B cell (primary cell): ENCODE measurements around the gene NANOGP8. TPM values are rescaled to one million over a fixed set of nuclear protein-coding genes. Genes with fewer than 3 reads are reported as not detected.

Source experiments
- ATAC-seq: fragments of 200-7000 bp; cut with Tn5 transposase; one replicate; pipeline ENCODE4 v1.10.0; 2021; ENCODE audit warnings: low read depth, mild to moderate bottlenecking, moderate number of reproducible peaks, moderate library complexity
- CTCF ChIA-PET: fragments of 350-600 bp; sonication (Branson Sonifier 250); formaldehyde crosslinking; loops from one replicate; lab custom pipeline; 2021; ENCODE audit warnings: antibody characterized with exemption, inconsistent platforms; lab: Charles Lee
- POLR2A ChIA-PET: fragments of 350-600 bp; sonication (Branson Sonifier 250); formaldehyde crosslinking; loops from one replicate; lab custom pipeline; 2021; ENCODE audit warnings: antibody characterized with exemption; lab: Charles Lee
- DNase-seq: peaks from one replicate; pipeline ENCODE4 v3.0.0; 2013
- H2AFZ ChIP-seq: 2 replicates; pipeline ENCODE4 v1.6.1; 2012; ENCODE audit warnings: mild to moderate bottlenecking, low read depth, low read length; ENCODE audit not compliant: insufficient read depth, poor library complexity, severe bottlenecking
- H3K27ac ChIP-seq, 2 donors: 1 replicate in 1 of 2; 2 replicates in 1 of 2; pipeline ENCODE4 v1.5.1; 2012 to 2013; ENCODE audit warnings: low read length in 2 of 2, mild to moderate bottlenecking in 2 of 2, moderate library complexity in 1 of 2
- H3K27me3 ChIP-seq, 4 experiments: fragments of 200-600 bp in 1 of 4; sonication (generic) in 1 of 4; replicated peaks in 1 of 4; 1 replicate in 2 of 4; 2 replicates in 2 of 4; pipeline versions ENCODE4 v1.6.1 to v1.7.0; 2013 to 2016; ENCODE audit warnings: low read length in 3 of 4, mild to moderate bottlenecking in 2 of 4, mixed read lengths in 1 of 4, moderate library complexity in 1 of 4; ENCODE audit not compliant: insufficient read depth in 4 of 4, control insufficient read depth in 3 of 4; ENCODE audit errors: control extremely low read depth in 1 of 4
- H3K36me3 ChIP-seq, 2 experiments: replicated peaks in 1 of 2; 1 replicate in 1 of 2; 2 replicates in 1 of 2; pipeline versions ENCODE4 v1.6.1 to v1.7.1; 2013; ENCODE audit warnings: low read length in 1 of 2; ENCODE audit not compliant: insufficient read depth in 2 of 2, control insufficient read depth in 1 of 2; ENCODE audit errors: control extremely low read depth in 1 of 2, extremely low read depth in 1 of 2
- H3K4me1 ChIP-seq, 2 donors: fragments of 200-600 bp in 1 of 2; sonication (generic) in 1 of 2; 1 replicate in 1 of 2; 2 replicates in 1 of 2; pipeline versions ENCODE4 v1.5.1 to v1.6.1; 2013 to 2017; ENCODE audit warnings: low read length in 2 of 2; ENCODE audit not compliant: control insufficient read depth in 2 of 2, insufficient read depth in 2 of 2
- H3K4me2 ChIP-seq: replicated peaks from 2 replicates; pipeline ENCODE3; 2012; ENCODE audit warnings: mild to moderate bottlenecking, low read depth, low read length; ENCODE audit not compliant: poor library complexity, severe bottlenecking
- H3K4me3 ChIP-seq, 5 experiments: fragments of 200-600 bp in 1 of 5; sonication (generic) in 1 of 5; 1 replicate in 3 of 5; 2 replicates in 2 of 5; pipeline versions ENCODE4 v1.5.1 to v1.7.0; 2011 to 2016; ENCODE audit warnings: low read length in 4 of 5, mild to moderate bottlenecking in 4 of 5, low read depth in 2 of 5, control low read depth in 1 of 5, moderate library complexity in 1 of 5; ENCODE audit not compliant: insufficient read depth in 1 of 5; ENCODE audit errors: control extremely low read depth in 1 of 5, extremely low read depth in 1 of 5
- H3K79me2 ChIP-seq: fragments of 200-600 bp; sonication (generic); one replicate; pipeline ENCODE4 v1.6.0; 2016; ENCODE audit warnings: low read length; ENCODE audit not compliant: control insufficient read depth, insufficient read depth
- H3K9ac ChIP-seq: fragments of 200-600 bp; sonication (generic); 2 replicates; pipeline ENCODE4 v1.6.1; 2017; ENCODE audit warnings: mild to moderate bottlenecking, low read length, moderate library complexity
- H3K9me3 ChIP-seq, 3 donors: one replicate each; pipeline versions ENCODE4 v1.6.1 to v1.7.1; 2013; ENCODE audit warnings: low read length in 2 of 3; ENCODE audit not compliant: control insufficient read depth in 2 of 3, insufficient read depth in 1 of 3; ENCODE audit errors: control extremely low read depth in 1 of 3
- H4K20me1 ChIP-seq: 2 replicates; pipeline ENCODE4 v1.6.0; 2012; ENCODE audit warnings: mild to moderate bottlenecking, low read length; ENCODE audit not compliant: insufficient read depth, control insufficient read depth, poor library complexity, severe bottlenecking
- H3K27ac Mint-ChIP-seq: one replicate; pipeline ENCODE4 v1.8.0; 2021; ENCODE audit warnings: mixed read lengths
- H3K27me3 Mint-ChIP-seq: one replicate; pipeline ENCODE4 v1.8.0; 2021; ENCODE audit warnings: mixed read lengths
- H3K4me1 Mint-ChIP-seq: one replicate; pipeline ENCODE4 v1.8.0; 2021; ENCODE audit warnings: mixed read lengths
- H3K4me3 Mint-ChIP-seq: one replicate; pipeline ENCODE4 v1.8.0; 2021; ENCODE audit warnings: mixed read lengths
- H3K9me3 Mint-ChIP-seq: one replicate; pipeline ENCODE4 v1.8.0; 2022; ENCODE audit warnings: mixed read lengths; ENCODE audit not compliant: insufficient read depth
- CTCF ChIP-seq: fragments of 200-600 bp; IDR thresholded peaks from one replicate; pipeline ENCODE4 v1.8.0; 2022; ENCODE audit warnings: antibody characterized with exemption, mild to moderate bottlenecking
- EZH2 ChIP-seq: IDR thresholded peaks from 2 replicates; pipeline ENCODE4 v1.6.1; 2012; ENCODE audit warnings: borderline replicate concordance, low read depth, mild to moderate bottlenecking, moderate library complexity, low read length; ENCODE audit not compliant: insufficient read depth, poor library complexity, severe bottlenecking
- WGBS: methylation state at CpG from one replicate; pipeline ENCODE4 v1.1.5; 2013; ENCODE audit warnings: missing lambda C conversion rate; ENCODE audit not compliant: insufficient coverage; 5-methylcytosine and 5-hydroxymethylcytosine counted together
- intact Hi-C: fragments of 100-400 bp; cut with micrococcal nuclease; formaldehyde crosslinking; loops from one replicate; pipeline ENCODE4 v1.10.0; 2022
- polyA plus RNA-seq: library from polyadenylated mRNA; depleted of rRNA; stranded (reverse); fragments of >200 nt; gene quantifications from 2 replicates; pipeline ENCODE4 v1.2.3, GENCODE V29; 2012
- total RNA-seq, 2 donors: library from RNA; stranded (reverse); fragments of 120-200 nt in 1 of 2; gene quantifications; 1 replicate in 1 of 2; 2 replicates in 1 of 2; pipeline versions ENCODE4 v1.2.3 to v1.2.4, GENCODE V29; 2013 to 2022

Gene NANOGP8
- total and polyA plus RNA-seq, 2 donors (not counting 1 experiment from before 2014, with no cell fraction given): 0.18 TPM; not detected in 1

DNA sequence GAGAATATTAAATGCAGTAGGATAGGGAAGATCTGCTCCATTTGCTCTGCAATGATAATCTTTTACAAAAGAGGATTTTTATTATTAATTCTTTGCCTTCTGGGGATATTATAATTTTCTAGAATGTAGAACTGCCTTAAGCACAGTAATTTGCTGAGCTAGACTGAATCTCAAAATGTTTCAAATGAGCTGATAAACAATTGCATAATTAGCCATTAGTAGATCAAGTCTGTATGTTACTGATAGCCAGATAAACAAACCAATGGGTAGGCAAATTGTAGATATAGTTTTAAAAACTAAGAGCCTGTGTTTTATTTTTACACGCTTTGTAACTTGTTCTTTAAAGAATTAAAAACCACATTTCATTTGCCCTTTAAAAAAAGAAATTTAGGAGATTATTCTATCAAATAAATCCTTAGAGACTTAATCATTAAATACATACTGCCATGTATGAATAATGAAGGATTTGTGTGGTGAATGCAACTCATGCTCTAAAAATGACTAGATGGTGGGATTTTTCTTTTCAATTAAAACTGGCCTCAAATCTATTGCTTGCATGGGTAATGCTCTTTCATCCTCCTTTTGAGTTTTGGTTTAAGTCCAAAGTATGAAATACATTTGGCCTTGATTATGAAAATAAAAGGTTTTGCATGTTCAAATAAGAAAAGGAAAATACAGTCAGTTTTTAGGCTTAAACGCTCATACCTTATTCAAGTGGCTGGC is 32.6 kb upstream of the NANOGP8 start:
- no peaks in the 10 kb centered on the region for H3K4me1 Mint-ChIP-seq
- ATAC-seq (no peak), DNase-seq (no peak)
- H3K4me3 Mint-ChIP-seq: no peak overlapping the region
- Histone ChIP-seq H3K27me3 (no peaks in the 10 kb centered on the region), H2AFZ (no peak overlapping the region), H3K9ac (no peak overlapping the region), H3K27ac (no peak overlapping the region), H4K20me1 (no peaks in the 10 kb centered on the region), H3K4me2 (no peak overlapping the region), H3K36me3 (no peaks in the 10 kb centered on the region), H3K9me3 (no peaks in the 10 kb centered on the region), H3K79me2 (no peaks in the 10 kb centered on the region), H3K4me1 (no peaks in the 10 kb centered on the region), H3K4me3 (no peak overlapping the region)
- ChIA-PET CTCF (no interaction called here), POLR2A (no interaction called here)
- H3K27ac Mint-ChIP-seq: no peak overlapping the region
- TF ChIP-seq CTCF (no peak), EZH2 (no peak)
- H3K27me3 Mint-ChIP-seq: no peaks in the 10 kb centered on the region
- H3K9me3 Mint-ChIP-seq: no peaks in the 10 kb centered on the region
- no CpG with 5 or more reads among the region's 2 CpGs for WGBS
- intact Hi-C loops: no loop called here

DNA sequence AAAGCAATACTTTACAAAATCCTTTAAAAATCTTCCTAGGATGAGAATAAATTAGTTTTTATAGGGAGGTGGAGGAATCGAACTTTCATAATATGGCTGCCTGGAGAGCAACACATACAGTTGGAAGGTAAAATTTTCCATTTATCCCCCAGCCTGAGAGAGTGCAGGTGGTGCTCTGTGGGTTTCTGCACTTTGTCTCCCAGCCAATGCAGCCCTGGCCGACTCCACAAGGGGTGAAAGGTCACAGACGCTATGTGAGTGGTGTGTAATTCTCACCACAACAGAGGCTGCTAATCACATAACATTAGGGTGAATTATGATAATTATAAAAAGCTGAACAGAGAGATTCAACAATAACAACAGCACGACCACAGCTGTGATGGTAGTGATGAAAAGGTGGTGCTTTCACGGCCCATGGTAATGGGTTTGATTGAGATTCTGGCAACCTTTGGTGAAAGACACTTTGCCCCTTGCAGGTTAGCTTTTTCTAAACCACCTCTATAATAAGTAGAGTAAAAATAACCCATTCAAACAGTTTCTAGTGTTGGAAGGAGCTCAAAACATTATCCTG is 30.1 kb upstream of the NANOGP8 start:
- H3K4me2 ChIP-seq: no peak overlapping the region
- POLR2A ChIA-PET: no interaction called here

More for the DNA sequence above, 30.1 kb upstream of the NANOGP8 start:
- CTCF ChIA-PET: no interaction called here
- Mint-ChIP-seq H3K4me1 (no peaks in the 10 kb centered on the region), H3K4me3 (no peak overlapping the region), H3K27me3 (peaks cover 4% of the 10 kb centered on the region), H3K9me3 (no peaks in the 10 kb centered on the region), H3K27ac (no peak overlapping the region)
- DNase-seq: no peak
- no peak for TF ChIP-seq CTCF
- TF ChIP-seq EZH2: no peak
- WGBS: no CpG with 5 or more reads among the region's 5 CpGs
- Histone ChIP-seq H3K79me2 (no peaks in the 10 kb centered on the region), H3K27me3 (no peaks in the 10 kb centered on the region), H4K20me1 (no peaks in the 10 kb centered on the region), H3K36me3 (no peaks in the 10 kb centered on the region), H3K9me3 (no peaks in the 10 kb centered on the region), H3K27ac (no peak overlapping the region), H2AFZ (no peak overlapping the region), H3K4me1 (no peaks in the 10 kb centered on the region), H3K9ac (no peak overlapping the region), H3K4me3 (no peak overlapping the region)
- ATAC-seq: no peak
- intact Hi-C loops: no loop called here
